ENCODE measurements around the gene BHLHE23. TPM values are rescaled to one million over a fixed set of nuclear protein-coding genes. Genes with fewer than 3 reads are reported as not detected.

Gene BHLHE23
- total RNA-seq, 1 experiment from 2014 or later, result not detected

GRCh38 chr20:63054103-63054474, 47.3 kb upstream of the BHLHE23 start:
- DNase-seq (ENCODE audit: low read depth, low spot score), result no peak
- H3K27me3 ChIP-seq (ENCODE audit: insufficient read depth, low read length), result peaks cover 16% of the 10 kb centered on the region; the same call in 1 of the 2 replicates
- H3K27ac ChIP-seq (ENCODE audit: low read depth, low read length), result no peak overlapping the region
- intact Hi-C loops (cut with micrococcal nuclease), result no loop called here
- BruUV-seq (replicated peaks), result no TSS peak
- no peak overlapping the region for H2AFZ ChIP-seq (ENCODE audit: low read depth, low read length, poor library complexity, severe bottlenecking)
- POLR2A ChIA-PET, result no interaction called here
- H3K9me2 ChIP-seq (ENCODE audit: insufficient read depth), result no peaks in the 10 kb centered on the region
- no peaks in the 10 kb centered on the region for H4K20me1 ChIP-seq (ENCODE audit: insufficient read depth)
- no peak for ATAC-seq
- H3K79me2 ChIP-seq (ENCODE audit: insufficient read depth, low read length), result no peaks in the 10 kb centered on the region
- no peak overlapping the region for H3K4me3 ChIP-seq (replicated peaks in 1 of 2; ENCODE audit: low read depth in 1 of 2, low read length in 2 of 2)
- RAD21 ChIA-PET (ENCODE audit: low non-redundant PET in 1 of 2, low total read pairs in 2 of 2, uncharacterized antibody in 2 of 2, unreplicated experiment in 2 of 2), result no interaction called here
- no peak overlapping the region for H3K9ac ChIP-seq (ENCODE audit: low read length)
- no peaks in the 10 kb centered on the region for H3K36me3 ChIP-seq (ENCODE audit: control insufficient read depth in 1 of 2, insufficient read depth in 2 of 2, low read length in 2 of 2)
- TF ChIP-seq YY1 (IDR thresholded peaks at IDR 0.05; ENCODE audit: extremely low read depth, insufficient replicate concordance, low read depth, low read length) (no peak), CBX3 (IDR thresholded peaks at IDR 0.05; ENCODE audit: low read depth) (no peak)
- TF ChIP-seq, protein P1, sequence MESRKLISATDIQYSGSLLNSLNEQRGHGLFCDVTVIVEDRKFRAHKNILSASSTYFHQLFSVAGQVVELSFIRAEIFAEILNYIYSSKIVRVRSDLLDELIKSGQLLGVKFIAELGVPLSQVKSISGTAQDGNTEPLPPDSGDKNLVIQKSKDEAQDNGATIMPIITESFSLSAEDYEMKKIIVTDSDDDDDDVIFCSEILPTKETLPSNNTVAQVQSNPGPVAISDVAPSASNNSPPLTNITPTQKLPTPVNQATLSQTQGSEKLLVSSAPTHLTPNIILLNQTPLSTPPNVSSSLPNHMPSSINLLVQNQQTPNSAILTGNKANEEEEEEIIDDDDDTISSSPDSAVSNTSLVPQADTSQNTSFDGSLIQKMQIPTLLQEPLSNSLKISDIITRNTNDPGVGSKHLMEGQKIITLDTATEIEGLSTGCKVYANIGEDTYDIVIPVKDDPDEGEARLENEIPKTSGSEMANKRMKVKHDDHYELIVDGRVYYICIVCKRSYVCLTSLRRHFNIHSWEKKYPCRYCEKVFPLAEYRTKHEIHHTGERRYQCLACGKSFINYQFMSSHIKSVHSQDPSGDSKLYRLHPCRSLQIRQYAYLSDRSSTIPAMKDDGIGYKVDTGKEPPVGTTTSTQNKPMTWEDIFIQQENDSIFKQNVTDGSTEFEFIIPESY (IDR thresholded peaks at IDR 0.05; ENCODE audit: extremely low read depth, insufficient replicate concordance, low read length), result no peak
- no peaks in the 10 kb centered on the region for H3K9me3 ChIP-seq (ENCODE audit: control insufficient read depth in 1 of 2, insufficient read depth in 1 of 2, low read depth in 1 of 2, low read length in 2 of 2)
- CTCF ChIA-PET, result interaction anchor here (1.0 to 1.5 kb wide), 2 partner anchors 118 to 124 kb away, joined by 3 to 5 read pairs; no protein-coding TSS in a partner anchor
- 0 out of 4 replicates have a peak, but pooled peaks cover 0 to 3% of the 10 kb centered on the region in 2 experiments for H3K4me1 ChIP-seq (ENCODE audit: control insufficient read depth in 1 of 2, insufficient read depth in 2 of 2, low read length in 2 of 2)
- H3K4me2 ChIP-seq (ENCODE audit: low read length), result no peak overlapping the region

- ATAC-seq, result no peak
- H3K4me1 ChIP-seq (ENCODE audit: control insufficient read depth in 1 of 2, insufficient read depth in 2 of 2, low read length in 2 of 2), result 0 out of 4 replicates have a peak, but pooled peaks cover 0 to 3% of the 10 kb centered on the region in 2 experiments
- no peak overlapping the region for H3K27ac ChIP-seq (ENCODE audit: low read depth, low read length)
- H3K36me3 ChIP-seq (ENCODE audit: control insufficient read depth in 1 of 2, insufficient read depth in 2 of 2, low read length in 2 of 2), result no peaks in the 10 kb centered on the region
- H3K79me2 ChIP-seq (ENCODE audit: insufficient read depth, low read length), result no peaks in the 10 kb centered on the region
- peaks cover 15% of the 10 kb centered on the region; the same call in 1 of the 2 replicates for H3K27me3 ChIP-seq (ENCODE audit: insufficient read depth, low read length)
- no peaks in the 10 kb centered on the region for H4K20me1 ChIP-seq (ENCODE audit: insufficient read depth)
- H3K4me2 ChIP-seq (ENCODE audit: low read length), result no peak overlapping the region
- H3K9me3 ChIP-seq (ENCODE audit: control insufficient read depth in 1 of 2, insufficient read depth in 1 of 2, low read depth in 1 of 2, low read length in 2 of 2), result no peaks in the 10 kb centered on the region
- DNase-seq (ENCODE audit: low read depth, low spot score), result no peak
- intact Hi-C loops (cut with micrococcal nuclease), result no loop called here
- no peak overlapping the region for H2AFZ ChIP-seq (ENCODE audit: low read depth, low read length, poor library complexity, severe bottlenecking)
- BruUV-seq (replicated peaks), result no TSS peak
- CTCF ChIA-PET, result interaction anchor here (1.0 to 1.5 kb wide), 2 partner anchors 119 to 124 kb away, joined by 3 to 5 read pairs; no protein-coding TSS in a partner anchor
- no peak overlapping the region for H3K4me3 ChIP-seq (replicated peaks in 1 of 2; ENCODE audit: low read depth in 1 of 2, low read length in 2 of 2)
- H3K9ac ChIP-seq (ENCODE audit: low read length), result no peak overlapping the region
- POLR2A ChIA-PET, result no interaction called here
- no peaks in the 10 kb centered on the region for H3K9me2 ChIP-seq (ENCODE audit: insufficient read depth)
- RAD21 ChIA-PET (ENCODE audit: low non-redundant PET in 1 of 2, low total read pairs in 2 of 2, uncharacterized antibody in 2 of 2, unreplicated experiment in 2 of 2), result no interaction called here
- TF ChIP-seq ELF1 (IDR thresholded peaks at IDR 0.05; ENCODE audit: borderline replicate concordance, low read depth) (no peak), EZH2 (IDR thresholded peaks at IDR 0.05) (no peak), EZH2phosphoT487 (IDR thresholded peaks at IDR 0.05; ENCODE audit: borderline replicate concordance) (no peak), POLR2A (IDR thresholded peaks at IDR 0.05; ENCODE audit: borderline replicate concordance, extremely low read depth, insufficient read depth, insufficient read length) (no peak), SRF (IDR thresholded peaks at IDR 0.05; ENCODE audit: low read depth) (no peak), FOSL1 (IDR thresholded peaks at IDR 0.05; ENCODE audit: low read depth) (no peak), CEBPB (IDR thresholded peaks at IDR 0.05; ENCODE audit: low read depth) (no peak), ATF3 (IDR thresholded peaks at IDR 0.05) (no peak), JUND (IDR thresholded peaks at IDR 0.05) (no peak), SP1 (IDR thresholded peaks at IDR 0.05; ENCODE audit: low read depth) (no peak), TCF7L2 (IDR thresholded peaks at IDR 0.05; ENCODE audit: borderline replicate concordance, extremely low read depth, insufficient read depth, insufficient read length) (no peak), CBX3 (IDR thresholded peaks at IDR 0.05; ENCODE audit: low read depth) (no peak), EGR1 (IDR thresholded peaks at IDR 0.05; ENCODE audit: low read depth) (no peak)
- TF ChIP-seq, protein P1 (IDR thresholded peaks at IDR 0.05; ENCODE audit: extremely low read depth, insufficient replicate concordance, low read length), result no peak
- TF ChIP-seq, protein P2, sequence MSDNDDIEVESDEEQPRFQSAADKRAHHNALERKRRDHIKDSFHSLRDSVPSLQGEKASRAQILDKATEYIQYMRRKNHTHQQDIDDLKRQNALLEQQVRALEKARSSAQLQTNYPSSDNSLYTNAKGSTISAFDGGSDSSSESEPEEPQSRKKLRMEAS (IDR thresholded peaks at IDR 0.05), result no peak
These were observed 46.8 kb upstream of the BHLHE23 start for GRCh38 chr20:63053432-63054102.

Measured in HCT116 (cell line).